Left forelimb (tissue), 1 donor: ENCODE results near the gene PRRT1.

Experiments used
- DNase-seq: peaks from one replicate; pipeline ENCODE4 v3.0.0-alpha.2; 2018; ENCODE audit warnings: low spot score

The PRRT1 gene

GRCh38 chr6:32174416-32174815, 22.7 kb upstream of the PRRT1 start:
- no peak for DNase-seq

GRCh38 chr6:32173051-32173727, 21.4 kb upstream of the PRRT1 start:
- DNase-seq: no peak

- DNase-seq: no peak
These were observed 19.5 kb upstream of the PRRT1 start for GRCh38 chr6:32171234-32171633.

- no peak for DNase-seq
These were observed 18.6 kb upstream of the PRRT1 start for GRCh38 chr6:32170294-32170693.

- DNase-seq: peak; percentile 62
These were observed 17.3 kb upstream of the PRRT1 start for GRCh38 chr6:32168807-32169591.

- DNase-seq: peak; percentile 55
These were observed 16.6 kb upstream of the PRRT1 start for GRCh38 chr6:32168350-32168749.

- peak; percentile 31 for DNase-seq
These were observed 16.1 kb upstream of the PRRT1 start for GRCh38 chr6:32167761-32168262.

- no peak for DNase-seq
These were observed 15.5 kb upstream of the PRRT1 start for GRCh38 chr6:32167154-32167760.

GRCh38 chr6:32166411-32167061, 14.8 kb upstream of the PRRT1 start:
- peak; percentile 58 for DNase-seq

GRCh38 chr6:32164295-32164694, 12.6 kb upstream of the PRRT1 start, which contains the start of gene EGFL8:
EGFL8 (plus strand) TSS chr6:32164595; CDS start chr6:32166166, 1,571 bp downstream.
- DNase-seq: no peak

GRCh38 chr6:32163559-32164258, 12.0 kb upstream of the PRRT1 start:
- no peak for DNase-seq

- DNase-seq: no peak
These were observed 6.3 kb upstream of the PRRT1 start for GRCh38 chr6:32158052-32158451.

- no peak for DNase-seq
These were observed 5.2 kb upstream of the PRRT1 start for GRCh38 chr6:32156891-32157290.

- DNase-seq: peak; percentile 73
These were observed 2.9 kb upstream of the PRRT1 start for GRCh38 chr6:32154514-32155161.

GRCh38 chr6:32153564-32154513, 2.1 kb upstream of the PRRT1 start, which contains the start of gene PPT2:
PPT2 (plus strand) TSS chr6:32154141; CDS start chr6:32154595, 454 bp downstream.
- DNase-seq: peak; percentile 95

GRCh38 chr6:32152769-32153563, 1.2 kb upstream of the PRRT1 start:
- no peak for DNase-seq

- no peak for DNase-seq
These were observed 417 bp downstream of the PRRT1 start for GRCh38 chr6:32151181-32151862.
